ENCODE measurements around the gene RCL1. TPM values are rescaled to one million over a fixed set of nuclear protein-coding genes. Genes with fewer than 3 reads are reported as not detected.

RCL1 gene
- total RNA-seq, 1 experiment from 2014 or later: 52.2 TPM

- Histone ChIP-seq H3K9me3 (ENCODE audit: low read length) (no peaks in the 10 kb centered on the region), H3K79me2 (ENCODE audit: low read length) (no peaks in the 10 kb centered on the region), H3K4me2 (ENCODE audit: low read length) (peak overlapping the region; percentile 77), H3K27me3 (ENCODE audit: low read length) (no peaks in the 10 kb centered on the region), H3K9me2 (replicated peaks; ENCODE audit: low read length) (no peaks in the 10 kb centered on the region), H3K27ac (ENCODE audit: low read length) (peak overlapping the region; percentile 32; the same call in 1 of the 2 replicates), H4K20me1 (ENCODE audit: low read length) (no peaks in the 10 kb centered on the region), H3K4me1 (ENCODE audit: insufficient read depth, low read length) (peaks cover 10% of the 10 kb centered on the region; the same call in 1 of the 2 replicates), H3K9ac (ENCODE audit: low read length) (0 out of 2 replicates have a peak overlapping the region, but pooled peaks have one; percentile 10), H2AFZ (ENCODE audit: low read length) (peak overlapping the region; percentile 86), H3K4me3 (ENCODE audit: low read length) (peak overlapping the region; percentile 61), H3F3A (ENCODE audit: low read length, unreplicated experiment) (no peaks in the 10 kb centered on the region), H3K36me3 (ENCODE audit: low read depth, low read length) (no peaks in the 10 kb centered on the region; the same call in 1 of the 2 replicates)
- DNase-seq (peak; percentile 85), ATAC-seq (peak; percentile 70)
- no TSS peak for BruUV-seq (replicated peaks)
- intact Hi-C loops (cut with micrococcal nuclease): loop anchor here (1.0 to 5.0 kb wide), 5 partner anchors 35 to 665 kb away; no protein-coding TSS in a partner anchor
- ChIA-PET CTCF (interaction anchor here (0.6 kb wide), 1 partner anchor 568 kb away, joined by 5 read pairs; no protein-coding TSS in a partner anchor), POLR2A (ENCODE audit: unreplicated experiment) (no interaction called here)
- no peak for TF ChIP-seq EZH2phosphoT487 (IDR thresholded peaks at IDR 0.05; ENCODE audit: borderline replicate concordance, low read length)
- TF ChIP-seq EZH2 (IDR thresholded peaks at IDR 0.05; ENCODE audit: low read length, unreplicated experiment): no peak
- peak; percentile 71 for TF ChIP-seq CTCF (conservative IDR thresholded peaks at IDR 0.05; ENCODE audit: low read depth, low read length)
These were observed 30.4 kb upstream of the RCL1 start for GRCh38 chr9:4762108-4762885.

DNA sequence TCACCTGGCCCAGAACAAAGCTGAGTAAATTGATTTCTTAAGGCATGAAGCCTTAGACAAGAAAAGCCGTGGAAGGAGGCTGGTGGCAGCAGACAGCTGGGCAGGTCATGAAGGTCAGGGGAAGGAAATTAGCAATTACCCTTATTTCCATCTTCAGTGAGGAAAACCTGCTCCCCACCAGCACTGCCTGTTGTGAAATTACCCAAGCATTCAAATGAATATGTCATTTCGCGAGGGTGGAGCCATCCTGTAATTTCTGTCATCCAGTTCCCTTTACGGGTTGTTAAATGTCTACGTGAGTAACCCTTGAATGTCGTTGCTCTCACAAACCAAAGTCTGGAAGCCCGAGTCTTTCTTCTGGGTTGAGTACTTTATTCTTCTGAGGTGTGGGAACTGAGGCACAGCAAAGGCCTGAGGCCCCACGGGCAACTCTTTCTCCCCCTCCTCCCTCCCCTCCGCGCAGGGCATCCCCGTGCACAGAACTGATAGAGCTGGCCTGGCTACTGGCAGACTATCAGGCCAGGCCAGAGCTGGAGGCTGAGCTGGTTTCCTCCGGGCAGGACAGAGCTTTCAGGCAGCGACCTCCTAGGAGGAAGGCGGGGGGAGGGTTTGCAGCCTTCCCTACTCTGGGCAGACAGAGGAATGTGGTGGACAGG is 29.7 kb upstream of the RCL1 start:
- no peaks in the 10 kb centered on the region for H3K79me2 ChIP-seq (ENCODE audit: low read length)
- H3K4me3 ChIP-seq (ENCODE audit: low read length): peak overlapping the region; percentile 61; the same call in 1 of the 2 replicates
- peak overlapping the region; percentile 32; the same call in 1 of the 2 replicates for H3K27ac ChIP-seq (ENCODE audit: low read length)
- no peaks in the 10 kb centered on the region for H3F3A ChIP-seq (ENCODE audit: low read length, unreplicated experiment)
- CTCF ChIA-PET: interaction anchor here (0.6 kb wide), 1 partner anchor 568 kb away, joined by 5 read pairs; no protein-coding TSS in a partner anchor
- intact Hi-C loops (cut with micrococcal nuclease): loop anchor here (1.0 to 5.0 kb wide), 5 partner anchors 34 to 664 kb away; no protein-coding TSS in a partner anchor
- DNase-seq (no peak), ATAC-seq (no peak)
- peak overlapping the region; percentile 86 for H2AFZ ChIP-seq (ENCODE audit: low read length)
- no peaks in the 10 kb centered on the region for H3K9me3 ChIP-seq (ENCODE audit: low read length)
- no TSS peak for BruUV-seq (replicated peaks)
- no peaks in the 10 kb centered on the region for H3K9me2 ChIP-seq (replicated peaks; ENCODE audit: low read length)
- peak overlapping the region; percentile 77 for H3K4me2 ChIP-seq (ENCODE audit: low read length)
- no peak for TF ChIP-seq EZH2phosphoT487 (IDR thresholded peaks at IDR 0.05; ENCODE audit: borderline replicate concordance, low read length)
- TF ChIP-seq CTCF (conservative IDR thresholded peaks at IDR 0.05; ENCODE audit: low read depth, low read length): no peak
- no peak for TF ChIP-seq EZH2 (IDR thresholded peaks at IDR 0.05; ENCODE audit: low read length, unreplicated experiment)
- no peaks in the 10 kb centered on the region; the same call in 1 of the 2 replicates for H3K36me3 ChIP-seq (ENCODE audit: low read depth, low read length)
- no peaks in the 10 kb centered on the region for H4K20me1 ChIP-seq (ENCODE audit: low read length)
- H3K4me1 ChIP-seq (ENCODE audit: insufficient read depth, low read length): peaks cover 10% of the 10 kb centered on the region; the same call in 1 of the 2 replicates
- H3K27me3 ChIP-seq (ENCODE audit: low read length): no peaks in the 10 kb centered on the region
- no peak overlapping the region for H3K9ac ChIP-seq (ENCODE audit: low read length)
- POLR2A ChIA-PET (ENCODE audit: unreplicated experiment): interaction anchor here (0.5 kb wide), 1 partner anchor 98 kb away, joined by 3 read pairs; no protein-coding TSS in a partner anchor

Data from PC-3 (cell line).